IPS-NIHi7 (cell line): ENCODE measurements around the gene HTT.

ENCODE experiments used
- DNase-seq: peaks from one replicate; pipeline ENCODE4 v3.0.0; 2012; ENCODE audit warnings: mixed read lengths; ENCODE audit errors: extremely low spot score

Gene HTT

GRCh38 chr4:3200423-3201090, 126.1 kb downstream of the HTT start:
- no peak for DNase-seq

GRCh38 chr4:3201718-3202702, 127.5 kb downstream of the HTT start:
- no peak for DNase-seq

- DNase-seq = no peak
Observed at GRCh38 chr4:3202836-3203820, 128.6 kb downstream of the HTT start.

GRCh38 chr4:3203971-3204431, 129.5 kb downstream of the HTT start:
- no peak for DNase-seq

- DNase-seq = no peak
Observed at GRCh38 chr4:3205995-3206394, 131.5 kb downstream of the HTT start.

GRCh38 chr4:3206439-3207100, 132.1 kb downstream of the HTT start:
- no peak for DNase-seq

- no peak for DNase-seq
Observed at GRCh38 chr4:3207531-3208037, 133.1 kb downstream of the HTT start.

- no peak for DNase-seq
Observed at GRCh38 chr4:3208826-3209225, 134.3 kb downstream of the HTT start.

- DNase-seq = no peak
Observed at GRCh38 chr4:3209551-3210325, 135.3 kb downstream of the HTT start.

- DNase-seq = no peak
Observed at GRCh38 chr4:3210467-3210866, 136.0 kb downstream of the HTT start.

GRCh38 chr4:3211866-3212265, 137.4 kb downstream of the HTT start:
- DNase-seq = no peak

GRCh38 chr4:3212391-3213105, 138.1 kb downstream of the HTT start:
- DNase-seq = no peak

GRCh38 chr4:3213106-3213425, 138.6 kb downstream of the HTT start:
- DNase-seq = no peak

- no peak for DNase-seq
Observed at GRCh38 chr4:3213661-3214250, 139.3 kb downstream of the HTT start.

GRCh38 chr4:3215256-3215655, 140.8 kb downstream of the HTT start:
- no peak for DNase-seq

GRCh38 chr4:3215733-3216132, 141.3 kb downstream of the HTT start:
- DNase-seq = no peak

GRCh38 chr4:3217266-3217665, 142.8 kb downstream of the HTT start:
- DNase-seq = no peak

- no peak for DNase-seq
Observed at GRCh38 chr4:3217771-3218170, 143.3 kb downstream of the HTT start.
